ENCODE results near the gene PIGT.
"Not testable (repeated sequence)": the region's sequence is repeated elsewhere in the genome, so short reads cannot be mapped to it uniquely, and the experiment has no call there.

The PIGT gene

DNA sequence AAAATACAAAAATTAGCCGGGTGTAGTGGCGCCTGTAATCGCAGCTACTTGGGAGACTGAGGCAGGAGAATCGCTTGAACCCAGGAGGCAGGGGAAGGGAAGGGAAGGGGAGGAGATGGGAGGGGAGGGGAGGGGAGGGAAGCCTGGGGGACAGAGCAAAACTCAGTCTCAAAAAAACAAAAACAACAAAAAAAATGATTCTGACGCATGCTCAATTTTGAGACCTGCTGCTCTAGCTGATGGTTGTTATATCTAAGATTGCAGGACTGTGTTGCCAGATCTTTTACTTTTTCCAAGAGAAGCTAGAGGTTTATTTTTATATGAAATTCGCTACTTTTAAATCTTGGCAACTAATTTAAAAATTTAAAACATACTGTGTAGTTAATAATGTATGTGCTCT is 51.2 kb downstream of the PIGT start:
- DNase-seq = no peak

DNA sequence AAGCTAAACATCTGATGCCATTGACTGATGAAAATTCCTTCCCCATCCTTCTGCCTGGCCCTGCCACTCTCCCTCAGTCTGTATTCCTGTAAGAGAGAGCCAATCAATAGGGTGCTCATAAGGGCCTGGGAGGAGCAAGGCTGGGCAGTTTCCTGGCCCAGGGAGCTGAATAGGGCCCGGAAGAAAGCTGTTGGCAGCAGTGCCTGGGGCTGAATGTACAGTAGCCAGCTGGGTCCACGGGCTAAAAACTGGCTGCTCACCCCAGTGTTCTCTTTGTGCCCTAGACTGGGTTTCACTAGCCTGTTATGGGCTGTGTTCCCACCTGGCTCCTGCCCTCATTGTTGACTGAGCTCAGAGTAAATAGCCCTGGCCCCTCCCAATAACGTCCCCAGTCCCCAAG is 51.9 kb downstream of the PIGT start:
- DNase-seq = peak; percentile 82

DNA sequence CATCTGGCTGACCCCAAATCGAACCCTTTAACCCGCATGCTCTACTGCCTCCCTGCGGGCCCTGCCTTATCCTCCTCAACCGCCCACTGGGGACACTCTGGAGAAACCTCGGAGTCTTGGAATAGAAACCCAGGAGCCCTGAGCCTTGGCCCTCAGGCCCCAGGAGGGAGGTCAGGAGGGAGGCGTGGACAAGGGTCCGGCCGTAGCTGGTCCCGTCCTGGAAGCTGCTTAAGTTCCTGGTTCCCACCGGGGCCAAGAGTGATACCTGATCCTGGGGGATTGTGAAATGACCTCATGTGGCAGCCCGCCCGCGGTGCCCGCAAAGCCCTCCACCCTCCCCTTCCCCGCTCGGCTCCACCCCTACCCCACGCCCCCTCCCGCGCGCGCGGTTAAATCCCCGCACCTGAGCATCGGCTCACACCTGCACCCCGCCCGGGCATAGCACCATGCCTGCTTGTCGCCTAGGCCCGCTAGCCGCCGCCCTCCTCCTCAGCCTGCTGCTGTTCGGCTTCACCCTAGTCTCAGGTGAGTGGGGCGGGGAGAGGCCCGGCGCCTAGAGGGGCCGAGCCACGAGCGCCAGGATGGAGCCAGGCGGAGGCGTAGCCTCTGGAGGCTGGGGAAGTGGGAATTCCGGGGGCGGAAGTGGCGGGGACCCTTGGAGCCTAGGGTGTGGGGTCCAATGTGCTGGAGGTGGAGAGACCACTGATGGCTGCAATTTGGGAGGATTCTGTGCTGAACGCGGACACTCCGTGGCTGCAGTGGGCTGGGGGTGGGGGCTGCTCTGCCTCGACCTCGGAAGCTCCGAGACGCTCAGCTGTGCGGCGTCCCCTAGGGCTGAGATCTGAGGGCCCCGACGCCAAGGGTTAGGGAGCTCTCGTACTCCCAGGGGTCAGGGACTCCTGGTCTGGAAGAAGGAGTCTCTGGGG is 53.7 kb downstream of the PIGT start, which contains the start of gene WFDC2:
Gene WFDC2 (plus strand): TSS at position 418 of the 926 bp plus-strand sequence. CDS start 29 bp downstream, at position 447.
- DNase-seq = peak; percentile 57

DNA sequence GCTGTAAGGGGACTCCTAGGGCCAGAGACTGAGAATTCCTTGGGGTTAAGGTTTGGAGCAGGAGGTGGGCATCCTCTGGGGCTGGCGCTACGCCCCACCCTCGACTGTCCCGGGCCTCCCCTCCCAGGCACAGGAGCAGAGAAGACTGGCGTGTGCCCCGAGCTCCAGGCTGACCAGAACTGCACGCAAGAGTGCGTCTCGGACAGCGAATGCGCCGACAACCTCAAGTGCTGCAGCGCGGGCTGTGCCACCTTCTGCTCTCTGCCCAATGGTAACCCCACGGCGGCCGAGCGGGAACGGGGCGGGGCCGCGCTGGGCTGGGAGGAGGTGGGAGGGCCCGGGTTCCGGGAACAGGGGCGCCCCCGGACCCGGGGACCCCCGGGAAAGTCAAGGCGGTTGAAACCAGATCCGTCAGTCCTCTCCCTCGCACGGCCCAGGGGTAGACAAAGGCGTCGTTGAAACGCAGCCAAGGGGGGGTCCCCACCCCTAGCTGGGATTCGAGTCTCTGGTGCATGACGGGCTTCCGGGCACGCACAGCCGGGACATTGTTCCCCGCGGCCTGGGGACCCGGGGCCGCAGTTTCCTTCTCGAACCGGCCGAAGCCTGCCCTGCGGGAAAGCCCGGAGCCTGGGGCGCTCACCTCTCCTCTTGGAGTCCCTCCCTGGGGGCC is 54.5 kb downstream of the PIGT start:
- DNase-seq = peak; percentile 61

DNA sequence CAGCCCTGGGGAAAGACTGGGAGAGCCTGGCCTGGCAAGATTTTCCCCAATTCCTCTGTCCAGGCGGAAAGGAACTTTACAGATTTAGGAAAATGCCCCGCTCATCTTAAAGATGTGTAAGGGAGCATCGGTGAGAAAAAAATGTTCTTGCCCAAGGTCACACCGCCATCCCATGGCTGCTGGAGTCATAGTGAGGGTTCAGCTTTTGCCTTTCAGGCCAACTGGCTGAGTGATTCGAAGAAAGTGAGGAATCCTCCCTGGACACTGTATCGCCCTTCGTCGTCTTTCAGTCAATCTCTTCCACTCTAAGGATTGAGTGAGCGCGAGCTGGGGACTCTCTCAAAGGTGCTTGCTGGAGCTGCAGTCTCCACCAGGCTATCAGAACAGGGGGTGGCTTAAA is 55.0 kb downstream of the PIGT start:
- DNase-seq = no peak

DNA sequence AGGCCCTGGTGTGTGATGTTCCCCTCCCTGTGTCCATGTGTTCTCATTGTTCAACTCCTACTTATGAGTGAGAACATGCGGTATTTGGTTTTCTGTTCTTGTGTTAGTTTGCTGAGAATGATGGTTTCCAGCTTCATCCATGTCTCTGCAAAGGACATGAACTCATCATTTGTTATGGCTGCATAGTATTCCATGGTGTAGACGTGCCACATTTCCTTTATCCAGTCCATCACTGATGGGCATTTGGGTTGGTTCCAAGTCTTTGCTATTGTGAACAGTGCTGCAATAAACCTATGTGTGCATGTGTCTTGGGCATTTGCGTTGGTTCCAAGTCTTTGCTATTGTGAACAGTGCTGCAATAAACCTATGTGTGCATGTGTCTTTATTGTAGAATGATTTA is 56.3 kb downstream of the PIGT start:
- not testable (repeated sequence) for DNase-seq
